HCT116 (cell line): ENCODE results near the gene SMARCD1.

Experiments
- CTCF ChIP-seq, 3 experiments: fragments of 200-600 bp in 1 of 3; sonication (generic) in 1 of 3; IDR thresholded peaks in 2 of 3; conservative IDR thresholded peaks in 1 of 3; 2 replicates each; pipeline ENCODE4 v1.5.1; 2012 to 2017; ENCODE audit warnings: low read depth in 2 of 3, low read length in 2 of 3, antibody characterized with exemption in 1 of 3, borderline replicate concordance in 1 of 3, control low read depth in 1 of 3, mild to moderate bottlenecking in 1 of 3, mixed read lengths in 1 of 3, mixed run types in 1 of 3, moderate library complexity in 1 of 3; ENCODE audit not compliant: insufficient read depth in 1 of 3
- POLR2A ChIP-seq: IDR thresholded peaks from 2 replicates; pipeline ENCODE4 v1.7.0; 2011; ENCODE audit warnings: borderline replicate concordance; ENCODE audit not compliant: insufficient read depth, insufficient read length; ENCODE audit errors: extremely low read depth
- POLR2AphosphoS5 ChIP-seq: IDR thresholded peaks from 2 replicates; pipeline ENCODE4 v1.6.1; 2011; ENCODE audit warnings: mild to moderate bottlenecking, low read depth, low read length, moderate library complexity
- SRF ChIP-seq: IDR thresholded peaks from 2 replicates; pipeline ENCODE4 v1.6.1; 2012; ENCODE audit warnings: low read depth

- TF ChIP-seq CTCF (IDR thresholded peaks at IDR 0.05 in 2 of 3, conservative IDR thresholded peaks at IDR 0.05 in 1 of 3; ENCODE audit: borderline replicate concordance in 1 of 3, insufficient read depth in 1 of 3, low read depth in 2 of 3, low read length in 2 of 3) (no peak), POLR2AphosphoS5 (no peak), POLR2A (no peak), SRF (no peak)
Measured at GRCh38 chr12:50041962-50042361, 43.2 kb upstream of the SMARCD1 start.
